HepG2 (cell line): ENCODE data around the gene TTC28.

Experiments used
- CHCHD3 ChIP-seq: sonication (generic); formaldehyde crosslinking; IDR thresholded peaks from 2 replicates; pipeline ENCODE4 v1.8.0; 2022; ENCODE audit warnings: mild to moderate bottlenecking, missing genetic modification reagents, moderate library complexity
- KAT7 ChIP-seq: IDR thresholded peaks from 2 replicates; pipeline ENCODE4 v1.6.1; 2018; ENCODE audit warnings: borderline replicate concordance, missing compliant biosample characterization
- MAFF ChIP-seq: IDR thresholded peaks from 2 replicates; pipeline ENCODE4 v1.6.1; 2011; ENCODE audit warnings: low read depth, low read length, improper control_type of control experiment
- POLR2A ChIP-seq, 2 experiments: IDR thresholded peaks; 2 replicates each; pipeline ENCODE4 v1.6.1; 2011; ENCODE audit warnings: low read depth in 2 of 2, low read length in 2 of 2, mild to moderate bottlenecking in 1 of 2, moderate library complexity in 1 of 2; ENCODE audit not compliant: insufficient read depth in 1 of 2
- SMAD1 ChIP-seq: sonication (generic); formaldehyde crosslinking; IDR thresholded peaks from 2 replicates; pipeline ENCODE4 v1.4.0; 2020; ENCODE audit warnings: missing genetic modification reagents, low read depth, mild to moderate bottlenecking, borderline replicate concordance
- STAT6 ChIP-seq: sonication (generic); formaldehyde crosslinking; IDR thresholded peaks from 2 replicates; pipeline ENCODE4 v1.4.0; 2020; ENCODE audit warnings: missing genetic modification reagents, mild to moderate bottlenecking, borderline replicate concordance
- ZFP41 ChIP-seq: sonication (generic); formaldehyde crosslinking; IDR thresholded peaks from 2 replicates; pipeline ENCODE4 v1.4.0; 2020; ENCODE audit warnings: mild to moderate bottlenecking, missing genetic modification reagents, borderline replicate concordance
- ZNF138 ChIP-seq: sonication (generic); formaldehyde crosslinking; IDR thresholded peaks from 2 replicates; pipeline ENCODE4 v1.5.0; 2020; ENCODE audit warnings: mild to moderate bottlenecking, low read depth, missing genetic modification reagents
- ZNF543 ChIP-seq: sonication (generic); formaldehyde crosslinking; IDR thresholded peaks from 2 replicates; pipeline ENCODE4 v1.4.0; 2020; ENCODE audit warnings: mild to moderate bottlenecking, missing genetic modification reagents
- TF ChIP-seq, protein P1 (sequence below): sonication (generic); formaldehyde crosslinking; IDR thresholded peaks from 2 replicates; pipeline ENCODE4 v1.5.0; 2020; ENCODE audit warnings: mild to moderate bottlenecking, missing genetic modification reagents, moderate library complexity
- TF ChIP-seq, protein P2 (sequence below): sonication (generic); formaldehyde crosslinking; IDR thresholded peaks from 2 replicates; pipeline ENCODE4 v1.8.0; 2022; ENCODE audit warnings: missing genetic modification reagents, mild to moderate bottlenecking, moderate library complexity, borderline replicate concordance
- TF ChIP-seq, protein P3 (sequence below): sonication (generic); formaldehyde crosslinking; IDR thresholded peaks from 2 replicates; pipeline ENCODE4 v1.9.0; 2021; ENCODE audit warnings: missing genetic modification reagents, borderline replicate concordance

DNA sequence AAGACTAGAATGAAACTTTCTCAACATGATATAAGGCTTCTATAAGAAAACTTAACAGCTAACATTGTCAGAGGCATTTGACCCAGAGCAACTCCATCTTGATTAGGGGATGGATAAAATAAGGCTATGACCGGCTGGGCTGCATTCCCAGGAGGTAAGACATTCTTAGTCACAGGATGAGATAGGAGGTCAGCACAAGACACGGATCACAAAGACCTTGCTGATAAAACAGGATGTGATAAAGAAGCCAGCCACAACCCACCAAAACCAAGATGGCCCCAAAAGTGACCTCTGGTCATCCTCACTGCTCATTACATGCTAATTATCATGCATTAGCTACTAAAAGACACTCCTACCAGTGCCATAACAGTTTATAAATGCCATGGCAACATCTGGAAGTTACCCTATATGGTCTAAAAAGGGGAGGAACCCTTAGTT, 135.2 kb downstream of the TTC28 start:
- TF ChIP-seq MAFF: no peak
- TF ChIP-seq POLR2A (IDR thresholded peaks at IDR 0.05; ENCODE audit: insufficient read depth in 1 of 2, low read depth in 2 of 2, low read length in 2 of 2): no peak
- TF ChIP-seq, protein P1, sequence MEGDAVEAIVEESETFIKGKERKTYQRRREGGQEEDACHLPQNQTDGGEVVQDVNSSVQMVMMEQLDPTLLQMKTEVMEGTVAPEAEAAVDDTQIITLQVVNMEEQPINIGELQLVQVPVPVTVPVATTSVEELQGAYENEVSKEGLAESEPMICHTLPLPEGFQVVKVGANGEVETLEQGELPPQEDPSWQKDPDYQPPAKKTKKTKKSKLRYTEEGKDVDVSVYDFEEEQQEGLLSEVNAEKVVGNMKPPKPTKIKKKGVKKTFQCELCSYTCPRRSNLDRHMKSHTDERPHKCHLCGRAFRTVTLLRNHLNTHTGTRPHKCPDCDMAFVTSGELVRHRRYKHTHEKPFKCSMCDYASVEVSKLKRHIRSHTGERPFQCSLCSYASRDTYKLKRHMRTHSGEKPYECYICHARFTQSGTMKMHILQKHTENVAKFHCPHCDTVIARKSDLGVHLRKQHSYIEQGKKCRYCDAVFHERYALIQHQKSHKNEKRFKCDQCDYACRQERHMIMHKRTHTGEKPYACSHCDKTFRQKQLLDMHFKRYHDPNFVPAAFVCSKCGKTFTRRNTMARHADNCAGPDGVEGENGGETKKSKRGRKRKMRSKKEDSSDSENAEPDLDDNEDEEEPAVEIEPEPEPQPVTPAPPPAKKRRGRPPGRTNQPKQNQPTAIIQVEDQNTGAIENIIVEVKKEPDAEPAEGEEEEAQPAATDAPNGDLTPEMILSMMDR (CRISPR knock-in tag): no peak
- no peak for TF ChIP-seq ZNF138 (CRISPR knock-in tag)
- TF ChIP-seq, protein P2, sequence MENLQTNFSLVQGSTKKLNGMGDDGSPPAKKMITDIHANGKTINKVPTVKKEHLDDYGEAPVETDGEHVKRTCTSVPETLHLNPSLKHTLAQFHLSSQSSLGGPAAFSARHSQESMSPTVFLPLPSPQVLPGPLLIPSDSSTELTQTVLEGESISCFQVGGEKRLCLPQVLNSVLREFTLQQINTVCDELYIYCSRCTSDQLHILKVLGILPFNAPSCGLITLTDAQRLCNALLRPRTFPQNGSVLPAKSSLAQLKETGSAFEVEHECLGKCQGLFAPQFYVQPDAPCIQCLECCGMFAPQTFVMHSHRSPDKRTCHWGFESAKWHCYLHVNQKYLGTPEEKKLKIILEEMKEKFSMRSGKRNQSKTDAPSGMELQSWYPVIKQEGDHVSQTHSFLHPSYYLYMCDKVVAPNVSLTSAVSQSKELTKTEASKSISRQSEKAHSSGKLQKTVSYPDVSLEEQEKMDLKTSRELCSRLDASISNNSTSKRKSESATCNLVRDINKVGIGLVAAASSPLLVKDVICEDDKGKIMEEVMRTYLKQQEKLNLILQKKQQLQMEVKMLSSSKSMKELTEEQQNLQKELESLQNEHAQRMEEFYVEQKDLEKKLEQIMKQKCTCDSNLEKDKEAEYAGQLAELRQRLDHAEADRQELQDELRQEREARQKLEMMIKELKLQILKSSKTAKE: no peak
- TF ChIP-seq, protein P3, sequence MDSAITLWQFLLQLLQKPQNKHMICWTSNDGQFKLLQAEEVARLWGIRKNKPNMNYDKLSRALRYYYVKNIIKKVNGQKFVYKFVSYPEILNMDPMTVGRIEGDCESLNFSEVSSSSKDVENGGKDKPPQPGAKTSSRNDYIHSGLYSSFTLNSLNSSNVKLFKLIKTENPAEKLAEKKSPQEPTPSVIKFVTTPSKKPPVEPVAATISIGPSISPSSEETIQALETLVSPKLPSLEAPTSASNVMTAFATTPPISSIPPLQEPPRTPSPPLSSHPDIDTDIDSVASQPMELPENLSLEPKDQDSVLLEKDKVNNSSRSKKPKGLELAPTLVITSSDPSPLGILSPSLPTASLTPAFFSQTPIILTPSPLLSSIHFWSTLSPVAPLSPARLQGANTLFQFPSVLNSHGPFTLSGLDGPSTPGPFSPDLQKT (CRISPR knock-in tag): no peak
- no peak for TF ChIP-seq SMAD1 (CRISPR knock-in tag)
- TF ChIP-seq ZFP41 (CRISPR knock-in tag): no peak
- TF ChIP-seq KAT7: no peak
- no peak for TF ChIP-seq STAT6
- TF ChIP-seq ZNF543 (CRISPR knock-in tag): no peak
- no peak for TF ChIP-seq CHCHD3 (CRISPR knock-in tag)
